GM18498 (cell line): ENCODE measurements around the gene CTBP2.
A peak's percentile ranks its signal among the peaks of the same experiment; 100 is the strongest.

ENCODE experiments used
- ATAC-seq: cut with Tn5 transposase; IDR thresholded peaks from one replicate; pipeline ENCODE4 v1.9.1; 2021; ENCODE audit warnings: mild to moderate bottlenecking, moderate library complexity; ENCODE audit not compliant: unreplicated experiment

Gene CTBP2

GRCh38 chr10:125159932-125160855, at the start of gene CTBP2:
Gene CTBP2, minus strand, starts transcription at chr10:125160563.
- no peak for ATAC-seq

- ATAC-seq = no peak
These were observed 49.4 kb upstream of the CTBP2 start for GRCh38 chr10:125209591-125210355.

- no peak for ATAC-seq
These were observed 48.6 kb upstream of the CTBP2 start for GRCh38 chr10:125208854-125209565.

GRCh38 chr10:125206623-125207022, 46.3 kb upstream of the CTBP2 start:
- ATAC-seq = no peak

- no peak for ATAC-seq
These were observed 45.1 kb upstream of the CTBP2 start for GRCh38 chr10:125205431-125205830.

- ATAC-seq = no peak
These were observed 44.0 kb upstream of the CTBP2 start for GRCh38 chr10:125204400-125204799.

GRCh38 chr10:125203186-125203800, 42.9 kb upstream of the CTBP2 start:
- no peak for ATAC-seq

- ATAC-seq = no peak
These were observed 41.6 kb upstream of the CTBP2 start for GRCh38 chr10:125201791-125202622.

GRCh38 chr10:125201108-125201524, 40.8 kb upstream of the CTBP2 start:
- ATAC-seq = peak; percentile 86

GRCh38 chr10:125200396-125200795, 40.0 kb upstream of the CTBP2 start:
- ATAC-seq = no peak

- ATAC-seq = no peak
These were observed 38.9 kb upstream of the CTBP2 start for GRCh38 chr10:125199270-125199669.

- ATAC-seq = no peak
These were observed 34.5 kb upstream of the CTBP2 start for GRCh38 chr10:125194814-125195213.

- no peak for ATAC-seq
These were observed 33.0 kb upstream of the CTBP2 start for GRCh38 chr10:125193306-125193877.

- ATAC-seq = no peak
These were observed 32.3 kb upstream of the CTBP2 start for GRCh38 chr10:125192620-125193019.

- no peak for ATAC-seq
These were observed 31.6 kb upstream of the CTBP2 start for GRCh38 chr10:125192005-125192404.

- no peak for ATAC-seq
These were observed 30.6 kb upstream of the CTBP2 start for GRCh38 chr10:125190946-125191345.

- no peak for ATAC-seq
These were observed 30.1 kb upstream of the CTBP2 start for GRCh38 chr10:125190414-125190813.

- no peak for ATAC-seq
These were observed 28.8 kb upstream of the CTBP2 start for GRCh38 chr10:125189162-125189561.
